Measurements from ENCODE around the gene PGA3.
"Not testable (repeated sequence)": the region's sequence is repeated elsewhere in the genome, so short reads cannot be mapped to it uniquely, and the experiment has no call there.

The PGA3 gene

GRCh38 chr11:61210629-61211028 is 7.3 kb downstream of the PGA3 start:
- DNase-seq: not testable (repeated sequence)

- DNase-seq: not testable (repeated sequence)
These were observed 8.1 kb downstream of the PGA3 start for GRCh38 chr11:61211327-61211952.

- not testable (repeated sequence) for DNase-seq
These were observed 8.9 kb downstream of the PGA3 start for GRCh38 chr11:61212202-61212601.

GRCh38 chr11:61213711-61214324 is 10.5 kb downstream of the PGA3 start:
- DNase-seq: not testable (repeated sequence)

- DNase-seq: not testable (repeated sequence)
These were observed 15.0 kb downstream of the PGA3 start for GRCh38 chr11:61218306-61218705.

GRCh38 chr11:61219016-61219415 is 15.7 kb downstream of the PGA3 start:
- not testable (repeated sequence) for DNase-seq

- DNase-seq: not testable (repeated sequence)
These were observed 18.7 kb downstream of the PGA3 start, which contains the start of gene PGA4 for GRCh38 chr11:61222047-61222446. PGA4 (plus strand) TSS chr11:61222347; CDS start chr11:61222401, 54 bp downstream.

- DNase-seq: not testable (repeated sequence)
These were observed 19.4 kb downstream of the PGA3 start for GRCh38 chr11:61222692-61223091.

GRCh38 chr11:61226457-61227137 is 23.3 kb downstream of the PGA3 start:
- DNase-seq: not testable (repeated sequence)

GRCh38 chr11:61229458-61229857 is 26.1 kb downstream of the PGA3 start:
- not testable (repeated sequence) for DNase-seq

GRCh38 chr11:61231033-61231432 is 27.7 kb downstream of the PGA3 start:
- DNase-seq: not testable (repeated sequence)

- not testable (repeated sequence) for DNase-seq
These were observed 28.3 kb downstream of the PGA3 start for GRCh38 chr11:61231585-61231984.

GRCh38 chr11:61232548-61233145 is 29.3 kb downstream of the PGA3 start:
- DNase-seq: not testable (repeated sequence)

GRCh38 chr11:61237130-61237529 is 33.8 kb downstream of the PGA3 start:
- DNase-seq: not testable (repeated sequence)

- not testable (repeated sequence) for DNase-seq
These were observed 37.0 kb downstream of the PGA3 start for GRCh38 chr11:61240288-61240687.

GRCh38 chr11:61240875-61241274 is 37.6 kb downstream of the PGA3 start, which contains the start of gene PGA5:
PGA5 (plus strand) TSS chr11:61241175; CDS start chr11:61241227, 52 bp downstream.
- not testable (repeated sequence) for DNase-seq

GRCh38 chr11:61241526-61241925 is 38.2 kb downstream of the PGA3 start:
- not testable (repeated sequence) for DNase-seq

GRCh38 chr11:61245284-61245964 is 42.1 kb downstream of the PGA3 start:
- DNase-seq: not testable (repeated sequence)

- DNase-seq: not testable (repeated sequence)
These were observed 44.8 kb downstream of the PGA3 start for GRCh38 chr11:61248071-61248470.

GRCh38 chr11:61249201-61249600 is 45.9 kb downstream of the PGA3 start:
- DNase-seq: not testable (repeated sequence)

- not testable (repeated sequence) for DNase-seq
These were observed 47.8 kb downstream of the PGA3 start for GRCh38 chr11:61250796-61251765.

All from fibroblast of skin of back (primary cell).